Mucosa of descending colon (tissue), 3 donors: ENCODE measurements around the gene DNAJC8. TPM values are rescaled to one million over a fixed set of nuclear protein-coding genes. Genes with fewer than 3 reads are reported as not detected.

ENCODE experiments used
- ATAC-seq: fragments of 200-7000 bp; cut with Tn5 transposase; one replicate; pipeline ENCODE4 v1.9.1; 2020; ENCODE audit warnings: mild to moderate bottlenecking, moderate library complexity
- DNase-seq, 3 donors: peaks; one replicate each; pipeline ENCODE4 v3.0.0-alpha.2; 2020
- H3K36me3 ChIP-seq: fragments of 200-600 bp; one replicate; pipeline ENCODE4 v1.8.0; 2021; ENCODE audit warnings: low read depth, mild to moderate bottlenecking
- H3K4me1 ChIP-seq: fragments of 200-600 bp; one replicate; pipeline ENCODE4 v1.8.0; 2021; ENCODE audit warnings: low read depth, mild to moderate bottlenecking
- H3K4me3 ChIP-seq: fragments of 200-600 bp; one replicate; pipeline ENCODE4 v1.8.0; 2021; ENCODE audit warnings: mild to moderate bottlenecking
- H3K9me3 ChIP-seq: fragments of 200-600 bp; one replicate; pipeline ENCODE4 v1.8.0; 2021; ENCODE audit warnings: mild to moderate bottlenecking
- CTCF ChIP-seq: fragments of 200-600 bp; IDR thresholded peaks from one replicate; pipeline ENCODE4 v1.8.0; 2022; ENCODE audit warnings: antibody characterized with exemption, mild to moderate bottlenecking
- intact Hi-C, 2 donors: fragments of 100-400 bp; cut with DNase I in 1 of 2; cut with micrococcal nuclease in 1 of 2; formaldehyde crosslinking; loops; one replicate each; pipeline versions ENCODE4 v1.11.0 to v1.11.1; 2022; cut with DNase I, micrococcal nuclease
- total RNA-seq, 3 donors: library from RNA; stranded (reverse); fragmentation: NEBNext Ultra II Directional in 2 of 3; extraction: Animal tissue kit (Norgen Biotek cat#: 25700) in 2 of 3; gene quantifications; one replicate each; pipeline versions ENCODE4 v1.2.1 to v1.2.4, GENCODE V29; 2021 to 2023
- donor health status: DM: no; HTN: no; CAD: no; lungs with moderate emphysema.
- donor health status: DM: no; HTN: no; CAD: no.
- donor health status: DM: no; HTN: yes; CAD: no.

The DNAJC8 gene
- total RNA-seq, 3 donors from 2014 or later, result 41.6 to 76.7 (median 56.7) TPM

- Histone ChIP-seq H3K4me1 (peaks cover 49% of the 10 kb centered on the region), H3K9me3 (no peaks in the 10 kb centered on the region), H3K36me3 (no peaks in the 10 kb centered on the region), H3K4me3 (no peak overlapping the region)
- peak in 2 of 3 donors; percentile 49 to 53 for DNase-seq
- no peak for TF ChIP-seq CTCF
- intact Hi-C loops, result no loop called here
- ATAC-seq, result peak; percentile 68
Measured at GRCh38 chr1:28172713-28173150, 60.1 kb downstream of the DNAJC8 start.

GRCh38 chr1:28171246-28171645 lies 61.6 kb downstream of the DNAJC8 start:
- H3K36me3 ChIP-seq, result no peaks in the 10 kb centered on the region
- no peaks in the 10 kb centered on the region for H3K9me3 ChIP-seq
- intact Hi-C loops, result no loop called here
- peak; percentile 30 for ATAC-seq
- no peak for DNase-seq
- H3K4me3 ChIP-seq, result no peak overlapping the region
- peaks cover 49% of the 10 kb centered on the region for H3K4me1 ChIP-seq
- TF ChIP-seq CTCF, result no peak

- intact Hi-C loops, result no loop called here
- no peaks in the 10 kb centered on the region for H3K36me3 ChIP-seq
- DNase-seq (no peak), ATAC-seq (peak; percentile 5)
- H3K9me3 ChIP-seq, result no peaks in the 10 kb centered on the region
- TF ChIP-seq CTCF, result no peak
- H3K4me1 ChIP-seq, result peaks cover 49% of the 10 kb centered on the region
- H3K4me3 ChIP-seq, result no peak overlapping the region
Measured at GRCh38 chr1:28170001-28170596, 62.7 kb downstream of the DNAJC8 start.

GRCh38 chr1:28163496-28164161 lies 69.2 kb downstream of the DNAJC8 start:
- ATAC-seq, result peak; percentile 27
- Histone ChIP-seq H3K4me3 (no peak overlapping the region), H3K9me3 (no peaks in the 10 kb centered on the region), H3K4me1 (peaks cover 2% of the 10 kb centered on the region), H3K36me3 (no peaks in the 10 kb centered on the region)
- intact Hi-C loops, result no loop called here
- peak in 1 of 3 donors; percentile 52 for DNase-seq
- TF ChIP-seq CTCF, result no peak

GRCh38 chr1:28162151-28162550 lies 70.7 kb downstream of the DNAJC8 start:
- Histone ChIP-seq H3K36me3 (no peaks in the 10 kb centered on the region), H3K4me3 (no peak overlapping the region), H3K9me3 (no peaks in the 10 kb centered on the region), H3K4me1 (no peaks in the 10 kb centered on the region)
- DNase-seq, result no peak
- ATAC-seq, result no peak
- TF ChIP-seq CTCF, result no peak
- intact Hi-C loops, result no loop called here
